HG03354 (cell line): ENCODE data around the gene BARD1.

Experiments used
- ATAC-seq: cut with Tn5 transposase; IDR thresholded peaks from one replicate; pipeline ENCODE4 v1.9.1; 2021; ENCODE audit warnings: mild to moderate bottlenecking; ENCODE audit not compliant: unreplicated experiment, poor library complexity, severe bottlenecking

Gene BARD1

GRCh38 chr2:214683557-214683956, 125.9 kb downstream of the BARD1 start:
- peak; percentile 81 for ATAC-seq

- ATAC-seq = peak; percentile 50
Measured at GRCh38 chr2:214679736-214680135, 129.7 kb downstream of the BARD1 start.

GRCh38 chr2:214676421-214677089, 132.9 kb downstream of the BARD1 start:
- ATAC-seq = no peak
